Colonic mucosa (tissue), 4 donors: Measurements from ENCODE around the gene HNRNPA1L2. TPM values are rescaled to one million over a fixed set of nuclear protein-coding genes. Genes with fewer than 3 reads are reported as not detected.
"Not testable (repeated sequence)": the region's sequence is repeated elsewhere in the genome, so short reads cannot be mapped to it uniquely, and the experiment has no call there.

Experiments used
- DNase-seq: peaks from one replicate; pipeline ENCODE4 v3.0.0-alpha.2; 2020
- H3K27ac ChIP-seq: fragments of 200-600 bp; one replicate; pipeline ENCODE4 v1.8.0; 2021
- H3K27me3 ChIP-seq: fragments of 200-600 bp; one replicate; pipeline ENCODE4 v1.8.0; 2021
- H3K36me3 ChIP-seq: fragments of 200-600 bp; one replicate; pipeline ENCODE4 v1.8.0; 2021
- H3K4me1 ChIP-seq: fragments of 200-600 bp; one replicate; pipeline ENCODE4 v1.8.0; 2021; ENCODE audit warnings: mild to moderate bottlenecking
- H3K4me3 ChIP-seq: fragments of 200-600 bp; one replicate; pipeline ENCODE4 v1.8.0; 2021
- H3K9ac ChIP-seq, 2 donors: one replicate each; pipeline ENCODE4 v1.7.0; 2013; ENCODE audit warnings: control low read depth in 2 of 2, low read depth in 2 of 2, low read length in 2 of 2
- H3K9me3 ChIP-seq: fragments of 200-600 bp; one replicate; pipeline ENCODE4 v1.8.0; 2021
- intact Hi-C: fragments of 100-400 bp; cut with DNase I; formaldehyde crosslinking; loops from one replicate; pipeline ENCODE4 v1.14.1; 2022
- total RNA-seq, 2 donors: library from RNA; stranded (reverse); fragmentation: NEBNext Ultra II Directional in 1 of 2; extraction: Animal tissue kit (Norgen Biotek cat#: 25700) in 1 of 2; gene quantifications; one replicate each; pipeline ENCODE4 v1.2.1, GENCODE V29; 2021
- TF ChIP-seq, protein P1 (sequence below): fragments of 200-600 bp; IDR thresholded peaks from one replicate; pipeline ENCODE4 v1.8.0; 2022; ENCODE audit warnings: antibody characterized with exemption, mild to moderate bottlenecking
- donor health status: healthy.
- donor health status: DM: no; HTN: no; CAD: no.
- donor health status: DM: no; HTN: no; CAD: no.

The HNRNPA1L2 gene
- total RNA-seq, 2 donors from 2014 or later, result 2.5 to 2.7 TPM

DNA sequence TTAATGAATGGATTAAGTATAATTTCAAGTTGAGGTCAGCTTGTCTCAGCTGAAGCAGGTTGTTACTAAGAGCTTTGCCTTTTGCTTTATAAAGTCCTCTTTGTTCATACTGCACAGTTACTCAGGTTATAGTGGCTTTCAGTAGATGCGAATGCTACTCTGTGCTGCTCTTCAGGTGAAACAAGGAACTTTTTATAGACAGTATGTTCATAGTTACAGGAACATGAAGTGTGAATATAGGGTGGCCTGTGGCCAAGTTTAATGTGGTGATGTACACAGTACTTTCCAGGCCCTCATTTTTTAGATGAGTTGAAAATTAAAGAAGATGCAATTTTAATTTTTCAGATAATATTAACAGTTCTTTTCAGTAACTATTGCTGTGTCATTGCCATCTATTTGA is 31.2 kb downstream of the HNRNPA1L2 start:
- Histone ChIP-seq H3K27me3 (no peaks in the 10 kb centered on the region), H3K27ac (no peak overlapping the region), H3K4me1 (no peaks in the 10 kb centered on the region), H3K9me3 (no peaks in the 10 kb centered on the region), H3K36me3 (no peaks in the 10 kb centered on the region), H3K9ac (no peak overlapping the region), H3K4me3 (no peak overlapping the region)
- intact Hi-C loops, result no loop called here
- DNase-seq, result no peak
- TF ChIP-seq, protein P1, sequence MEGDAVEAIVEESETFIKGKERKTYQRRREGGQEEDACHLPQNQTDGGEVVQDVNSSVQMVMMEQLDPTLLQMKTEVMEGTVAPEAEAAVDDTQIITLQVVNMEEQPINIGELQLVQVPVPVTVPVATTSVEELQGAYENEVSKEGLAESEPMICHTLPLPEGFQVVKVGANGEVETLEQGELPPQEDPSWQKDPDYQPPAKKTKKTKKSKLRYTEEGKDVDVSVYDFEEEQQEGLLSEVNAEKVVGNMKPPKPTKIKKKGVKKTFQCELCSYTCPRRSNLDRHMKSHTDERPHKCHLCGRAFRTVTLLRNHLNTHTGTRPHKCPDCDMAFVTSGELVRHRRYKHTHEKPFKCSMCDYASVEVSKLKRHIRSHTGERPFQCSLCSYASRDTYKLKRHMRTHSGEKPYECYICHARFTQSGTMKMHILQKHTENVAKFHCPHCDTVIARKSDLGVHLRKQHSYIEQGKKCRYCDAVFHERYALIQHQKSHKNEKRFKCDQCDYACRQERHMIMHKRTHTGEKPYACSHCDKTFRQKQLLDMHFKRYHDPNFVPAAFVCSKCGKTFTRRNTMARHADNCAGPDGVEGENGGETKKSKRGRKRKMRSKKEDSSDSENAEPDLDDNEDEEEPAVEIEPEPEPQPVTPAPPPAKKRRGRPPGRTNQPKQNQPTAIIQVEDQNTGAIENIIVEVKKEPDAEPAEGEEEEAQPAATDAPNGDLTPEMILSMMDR, result no peak

DNA sequence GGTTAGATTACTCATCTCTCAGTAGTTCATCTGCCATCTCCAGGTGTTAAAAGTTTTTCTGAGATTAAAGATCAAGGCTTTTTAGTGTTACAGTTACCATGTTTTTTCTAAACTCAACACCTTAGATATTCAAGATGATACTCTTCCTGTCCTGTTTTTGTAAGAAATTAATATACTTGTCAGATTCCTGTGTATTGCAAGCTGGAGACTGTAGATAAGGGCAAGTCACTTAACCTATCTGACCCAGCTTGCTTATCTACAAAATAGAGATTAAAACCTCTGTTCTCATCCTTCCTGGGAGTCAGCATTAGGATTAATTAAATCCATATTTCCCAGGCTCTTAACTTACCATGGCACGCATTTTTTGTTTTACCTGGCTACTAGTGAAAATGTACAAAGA is 35.6 kb downstream of the HNRNPA1L2 start:
- H3K36me3 ChIP-seq, result no peaks in the 10 kb centered on the region

DNA sequence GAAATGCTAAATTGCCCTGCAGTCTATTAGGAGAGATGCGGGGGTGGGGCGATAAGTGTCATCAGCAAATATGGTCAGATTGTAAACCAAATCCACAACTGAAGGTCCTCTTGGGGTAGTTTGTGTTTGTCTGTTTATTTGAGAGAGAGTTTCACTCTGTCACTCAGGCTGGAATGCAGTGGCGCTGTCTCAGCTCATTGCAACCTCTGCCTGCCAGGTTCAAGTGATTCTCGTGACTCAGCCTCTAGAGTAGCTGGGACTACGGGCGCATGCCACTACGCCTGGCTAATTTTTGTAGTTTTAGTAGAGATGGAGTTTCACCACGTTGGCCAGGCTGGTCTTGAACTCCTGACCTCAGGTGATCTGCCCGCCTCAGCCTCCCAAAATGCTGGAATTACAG is 43.6 kb downstream of the HNRNPA1L2 start:
- H3K36me3 ChIP-seq, H3K27me3 ChIP-seq, DNase-seq, H3K9ac ChIP-seq, H3K4me3 ChIP-seq, H3K4me1 ChIP-seq, intact Hi-C loops, H3K9me3 ChIP-seq, H3K27ac ChIP-seq: not testable (repeated sequence)

More for the DNA sequence above, 35.6 kb downstream of the HNRNPA1L2 start:
- no peaks in the 10 kb centered on the region for H3K9me3 ChIP-seq
- H3K9ac ChIP-seq, result no peak overlapping the region
- intact Hi-C loops, result no loop called here
- TF ChIP-seq, protein P1, result no peak
- H3K4me3 ChIP-seq, result no peak overlapping the region
- H3K27me3 ChIP-seq, result no peaks in the 10 kb centered on the region
- no peak for DNase-seq
- H3K4me1 ChIP-seq, result no peaks in the 10 kb centered on the region
- no peak overlapping the region for H3K27ac ChIP-seq

DNA sequence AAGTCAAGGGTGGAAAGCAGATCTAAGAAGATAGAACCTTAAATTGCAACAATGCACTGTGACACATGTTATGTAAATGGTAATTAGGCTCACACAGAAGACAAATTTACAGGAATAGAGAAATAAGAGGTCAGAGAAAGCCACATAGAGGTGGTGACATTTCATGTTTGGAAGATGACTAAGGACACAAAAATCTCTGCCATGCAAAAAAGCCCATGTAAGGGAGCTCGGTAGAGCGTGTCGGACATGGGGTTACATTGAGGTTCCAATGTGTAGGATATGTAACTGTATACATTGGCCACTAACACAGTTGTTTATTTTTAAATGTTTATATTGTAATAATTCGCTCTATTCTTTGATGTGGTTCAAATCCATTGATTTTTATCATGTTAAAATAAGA is 44.1 kb downstream of the HNRNPA1L2 start:
- Histone ChIP-seq H3K4me3 (no peak overlapping the region), H3K9me3 (no peaks in the 10 kb centered on the region), H3K9ac (no peak overlapping the region), H3K27ac (no peak overlapping the region), H3K36me3 (no peaks in the 10 kb centered on the region), H3K4me1 (no peaks in the 10 kb centered on the region), H3K27me3 (no peaks in the 10 kb centered on the region)
- intact Hi-C loops, result no loop called here
- no peak for DNase-seq
- TF ChIP-seq, protein P1, result no peak

Other genes with a start within 250 kb of the HNRNPA1L2 start
- 1 to 10 TPM in 1 of 2 donors, under 1 TPM in 1; 0.79 to 1.8 TPM for gene THSD1, start 236.3 kb upstream of the HNRNPA1L2 start, total RNA-seq
- gene VPS36, start 191.8 kb upstream of the HNRNPA1L2 start, total RNA-seq, result 10 to 100 TPM; 35.2 to 50.7 TPM
- 10 to 100 TPM; 16.9 to 39.1 TPM for gene CKAP2, start 187.0 kb upstream of the HNRNPA1L2 start, total RNA-seq
- gene SUGT1, start 10.4 kb downstream of the HNRNPA1L2 start, total RNA-seq, result 10 to 100 TPM; 45.5 to 60.5 TPM
- under 1 TPM; 0.30 to 0.35 TPM for gene CNMD, start 97.4 kb downstream of the HNRNPA1L2 start, total RNA-seq
- gene PCDH8, start 206.2 kb downstream of the HNRNPA1L2 start, total RNA-seq, result under 1 TPM; 0.15 to 0.21 TPM